ENCODE measurements around the gene SPTLC2. TPM values are rescaled to one million over a fixed set of nuclear protein-coding genes. Genes with fewer than 3 reads are reported as not detected.

The SPTLC2 gene
- total RNA-seq, 1 donor from 2014 or later, result 44.2 TPM

GRCh38 chr14:77470224-77470870 is 146.1 kb downstream of the SPTLC2 start:
- DNase-seq, result no peak
- no peak for TF ChIP-seq CTCF (IDR thresholded peaks at IDR 0.05)
- H3K27me3 ChIP-seq, result no peaks in the 10 kb centered on the region
- no peak overlapping the region for H3K27ac ChIP-seq
- ATAC-seq, result no peak
- intact Hi-C loops (cut with DNase I), result no loop called here
- peaks cover 48% of the 10 kb centered on the region for H3K36me3 ChIP-seq
- H3K4me3 ChIP-seq, result no peak overlapping the region
- H3K4me1 ChIP-seq, result no peaks in the 10 kb centered on the region
- H3K9me3 ChIP-seq, result no peaks in the 10 kb centered on the region

- Histone ChIP-seq H3K4me1 (no peaks in the 10 kb centered on the region), H3K27ac (no peak overlapping the region), H3K36me3 (peaks cover 56% of the 10 kb centered on the region), H3K27me3 (no peaks in the 10 kb centered on the region), H3K9me3 (no peaks in the 10 kb centered on the region), H3K4me3 (no peak overlapping the region)
- intact Hi-C loops (cut with DNase I), result no loop called here
- no peak for ATAC-seq
- DNase-seq, result no peak
- TF ChIP-seq CTCF (IDR thresholded peaks at IDR 0.05), result no peak
These were observed 146.9 kb downstream of the SPTLC2 start for GRCh38 chr14:77469539-77469938.

- ATAC-seq (no peak), DNase-seq (peak; percentile 40)
- Histone ChIP-seq H3K4me1 (no peaks in the 10 kb centered on the region), H3K9me3 (no peaks in the 10 kb centered on the region), H3K27ac (no peak overlapping the region), H3K36me3 (peaks cover 61% of the 10 kb centered on the region), H3K27me3 (no peaks in the 10 kb centered on the region), H3K4me3 (no peak overlapping the region)
- intact Hi-C loops (cut with DNase I), result no loop called here
- no peak for TF ChIP-seq CTCF (IDR thresholded peaks at IDR 0.05)
These were observed 147.4 kb downstream of the SPTLC2 start for GRCh38 chr14:77469067-77469505.

GRCh38 chr14:77467801-77468200 is 148.6 kb downstream of the SPTLC2 start:
- H3K9me3 ChIP-seq, result no peaks in the 10 kb centered on the region
- no peak for ATAC-seq
- TF ChIP-seq CTCF (IDR thresholded peaks at IDR 0.05), result no peak

GRCh38 chr14:77459072-77459723 is 157.2 kb downstream of the SPTLC2 start:
- Histone ChIP-seq H3K27me3 (no peaks in the 10 kb centered on the region), H3K36me3 (peaks cover 48% of the 10 kb centered on the region), H3K4me1 (peaks cover 23% of the 10 kb centered on the region), H3K4me3 (peak overlapping the region; percentile 92), H3K27ac (no peak overlapping the region), H3K9me3 (no peaks in the 10 kb centered on the region)
- intact Hi-C loops (cut with DNase I), result no loop called here
- TF ChIP-seq CTCF (IDR thresholded peaks at IDR 0.05), result peak; percentile 53
- DNase-seq, result no peak
- no peak for ATAC-seq

More at GRCh38 chr14:77467801-77468200, 148.6 kb downstream of the SPTLC2 start:
- H3K27ac ChIP-seq, result no peak overlapping the region
- intact Hi-C loops (cut with DNase I), result no loop called here
- H3K27me3 ChIP-seq, result no peaks in the 10 kb centered on the region
- H3K4me1 ChIP-seq, result no peaks in the 10 kb centered on the region
- DNase-seq, result no peak
- no peak overlapping the region for H3K4me3 ChIP-seq
- H3K36me3 ChIP-seq, result peaks cover 74% of the 10 kb centered on the region

Measured in upper lobe of right lung (tissue), 1 donor.